GM21737 (cell line): ENCODE measurements around the gene ZNF678.
"Not testable (repeated sequence)": the region's sequence is repeated elsewhere in the genome, so short reads cannot be mapped to it uniquely, and the experiment has no call there.

Source experiments
- ATAC-seq: cut with Tn5 transposase; IDR thresholded peaks from one replicate; pipeline ENCODE4 v1.9.1; 2021; ENCODE audit warnings: mild to moderate bottlenecking, moderate library complexity; ENCODE audit not compliant: unreplicated experiment

ZNF678 gene

DNA sequence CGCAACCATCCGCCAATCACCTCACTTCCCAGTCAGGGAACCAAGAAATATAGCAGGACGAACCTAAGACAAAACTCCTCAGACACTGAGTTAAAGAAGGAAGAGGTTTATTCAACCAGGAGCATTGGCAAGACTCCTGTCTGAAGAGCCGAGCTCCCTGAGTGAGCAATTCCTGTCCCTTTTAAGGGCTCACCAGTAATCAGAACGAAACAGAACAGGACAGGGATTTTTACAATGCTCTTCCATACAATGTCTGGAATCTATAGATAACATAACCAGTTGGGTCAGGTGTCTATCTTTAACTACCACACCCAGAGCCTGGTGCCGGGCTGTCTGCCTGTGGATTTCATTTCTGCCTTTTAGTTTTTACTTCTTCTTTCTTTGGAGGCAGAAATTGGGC, 32.9 kb downstream of the ZNF678 start:
- not testable (repeated sequence) for ATAC-seq

DNA sequence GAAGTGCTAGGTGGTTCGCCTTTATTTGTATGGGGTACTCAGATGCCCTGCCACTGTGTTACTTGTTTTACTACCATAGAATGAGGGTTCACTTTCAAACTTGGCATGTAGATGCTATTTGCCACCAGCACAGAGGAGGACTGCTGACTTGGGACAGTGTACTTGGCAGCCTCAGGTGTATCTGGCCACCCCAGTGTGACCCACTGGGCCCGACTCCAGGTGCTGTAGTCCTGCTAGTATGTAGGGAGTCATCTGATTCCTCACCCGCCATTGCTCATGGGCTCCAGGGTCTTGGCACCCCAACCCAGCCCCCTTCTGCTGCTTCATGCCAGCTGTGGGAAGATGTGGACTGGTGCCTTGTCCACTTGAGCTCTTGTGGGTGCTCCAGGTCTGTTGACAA, 40.0 kb downstream of the ZNF678 start:
- ATAC-seq: no peak

DNA sequence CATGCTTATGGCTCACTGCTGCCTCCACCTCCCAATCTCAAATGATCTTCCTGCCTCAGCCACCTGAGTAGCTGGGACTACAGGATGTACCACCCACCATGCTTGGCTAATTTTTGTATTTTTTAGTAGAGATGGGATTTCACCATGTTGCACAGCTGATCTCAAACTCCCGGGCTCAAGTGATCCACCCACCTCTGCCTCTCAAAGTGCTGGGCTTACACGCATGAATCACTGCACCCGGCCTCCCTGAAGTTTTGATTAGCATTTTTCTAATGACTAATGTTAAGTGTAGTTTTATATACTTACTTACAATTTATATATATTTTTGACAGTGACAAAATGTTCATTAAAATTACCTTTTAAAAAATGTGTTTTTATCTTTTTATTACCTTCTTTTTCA, 41.1 kb downstream of the ZNF678 start:
- ATAC-seq: no peak

DNA sequence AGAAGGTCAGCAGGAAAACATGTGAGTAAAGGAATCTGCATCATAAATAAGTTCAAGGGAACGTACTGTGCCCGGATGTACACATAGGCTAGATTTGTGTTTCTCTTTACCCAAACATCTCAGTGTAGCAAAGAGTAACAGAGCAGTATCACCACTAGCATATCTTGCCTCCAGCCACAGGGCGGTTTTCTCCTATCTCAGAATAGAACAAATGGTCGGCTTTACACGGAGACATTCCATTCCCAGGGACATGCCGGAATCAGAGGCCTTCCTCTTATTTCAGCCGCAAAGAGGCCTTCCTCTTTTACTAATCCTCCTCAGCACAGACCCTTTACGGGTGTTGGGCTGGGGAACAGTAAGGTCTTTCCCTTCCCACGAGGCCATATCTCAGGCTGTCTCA, 42.9 kb downstream of the ZNF678 start:
- ATAC-seq: not testable (repeated sequence)

DNA sequence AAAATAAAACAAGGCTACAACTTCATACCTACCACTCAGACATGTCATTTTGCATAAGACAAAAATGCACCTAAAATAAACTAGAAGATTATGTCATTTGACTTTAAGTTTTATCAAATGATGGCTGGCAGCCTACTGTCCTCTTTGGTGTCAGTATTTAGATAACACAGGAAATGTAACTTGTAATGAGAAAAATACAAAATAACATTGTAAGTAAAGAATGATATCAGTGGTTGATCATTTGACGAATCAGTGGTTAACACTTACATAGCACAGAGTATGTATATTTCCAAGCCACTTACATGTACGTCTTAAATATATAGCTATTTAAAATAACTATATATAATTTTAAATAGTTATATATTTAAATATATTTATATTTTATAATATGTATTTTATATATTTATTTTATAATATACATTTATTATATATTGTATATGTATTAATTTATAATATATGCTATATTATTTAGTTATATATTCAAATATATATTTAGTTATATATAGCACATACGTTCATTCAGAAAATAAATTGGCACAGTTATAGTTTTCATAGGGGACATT, 44.1 kb downstream of the ZNF678 start:
- no peak for ATAC-seq

DNA sequence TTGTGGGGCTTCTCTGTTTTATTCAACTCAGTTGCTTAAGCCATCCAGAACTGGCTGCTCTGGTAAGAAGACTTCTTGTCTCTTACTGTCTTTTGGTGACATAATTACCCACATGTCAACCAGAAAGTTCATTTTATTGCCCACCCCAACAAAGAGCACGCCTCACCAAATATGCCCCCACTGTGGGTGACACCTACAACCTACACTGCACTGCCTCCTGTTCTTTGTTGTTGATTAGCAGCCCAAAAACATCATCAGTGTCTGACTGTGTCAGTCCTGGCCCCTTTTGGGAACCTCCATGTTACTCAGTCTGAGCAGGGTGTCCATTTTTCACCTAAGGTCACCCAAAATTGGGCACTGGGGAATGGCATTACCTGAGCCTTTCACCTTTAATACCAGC, 49.3 kb downstream of the ZNF678 start:
- ATAC-seq: no peak

DNA sequence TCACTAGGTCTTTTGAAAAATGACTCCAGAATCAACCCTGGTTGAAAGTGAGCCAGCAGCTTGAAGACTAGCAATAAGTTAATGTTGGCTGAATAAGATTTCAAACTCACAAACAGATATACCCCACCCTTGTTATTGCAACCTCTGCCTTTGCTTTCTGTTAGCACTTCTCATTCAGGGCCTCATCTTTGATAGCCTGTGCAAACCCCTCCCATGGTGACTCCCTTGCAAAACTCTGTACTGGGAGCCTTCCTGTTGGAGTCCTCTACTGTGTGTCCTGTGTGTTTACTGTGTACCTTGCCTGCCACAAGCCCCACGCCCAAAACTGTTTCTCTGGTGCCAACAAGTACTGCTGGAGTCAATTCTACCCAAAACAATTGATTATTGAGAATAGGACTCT, 50.2 kb downstream of the ZNF678 start:
- no peak for ATAC-seq

DNA sequence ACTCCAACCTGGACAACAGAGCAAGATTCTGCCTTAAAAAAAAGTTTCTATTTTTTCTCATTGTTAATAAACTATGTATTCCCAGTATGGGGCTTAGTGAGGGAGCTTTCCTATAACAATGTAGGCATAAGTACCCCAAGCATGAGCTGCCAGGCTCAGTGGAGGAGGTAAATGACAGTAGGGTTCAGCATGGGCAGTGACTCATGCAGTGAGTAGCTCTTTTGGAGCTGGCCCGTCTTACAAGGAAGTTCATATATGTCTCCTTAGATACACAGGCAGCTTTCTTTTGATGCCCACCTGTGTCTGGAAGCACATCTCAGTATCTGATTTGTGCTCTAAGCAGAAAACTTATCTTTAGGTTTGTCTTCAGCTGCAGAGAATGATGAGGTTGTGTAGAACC, 57.9 kb downstream of the ZNF678 start:
- no peak for ATAC-seq

DNA sequence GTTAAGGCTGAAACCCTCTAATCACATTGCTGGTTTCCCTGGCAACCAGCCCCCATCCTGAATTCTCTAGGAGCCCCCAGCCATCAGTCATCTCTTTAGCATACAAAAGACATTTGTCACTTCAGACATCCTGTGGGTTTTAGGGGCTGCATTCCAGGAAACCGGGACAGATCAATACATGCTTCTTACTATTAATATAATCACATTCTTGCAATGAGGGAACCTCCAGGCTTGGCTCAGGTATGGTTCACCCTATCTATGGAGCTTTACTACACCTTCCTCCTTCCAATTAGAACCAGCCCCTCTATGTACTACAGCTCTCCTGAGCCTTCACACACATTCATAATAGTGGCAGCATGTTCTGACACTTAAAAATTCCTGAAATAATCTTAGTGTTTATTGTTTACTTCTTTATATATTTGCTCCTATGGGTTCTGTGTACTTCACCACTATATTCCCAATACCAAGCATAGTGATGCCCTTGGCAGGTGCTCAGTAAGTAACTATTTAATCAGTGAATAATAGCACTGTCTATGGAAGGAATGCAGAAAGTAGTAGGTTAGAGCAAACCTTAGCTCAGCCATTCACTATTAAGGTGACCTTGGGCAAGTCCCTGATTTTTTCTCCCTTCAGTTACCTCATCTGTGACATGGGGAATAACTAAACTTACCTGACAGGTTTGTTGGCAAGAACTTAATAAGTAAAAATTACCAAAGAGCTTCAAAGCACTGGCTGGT, 59.6 kb downstream of the ZNF678 start:
- ATAC-seq: no peak

DNA sequence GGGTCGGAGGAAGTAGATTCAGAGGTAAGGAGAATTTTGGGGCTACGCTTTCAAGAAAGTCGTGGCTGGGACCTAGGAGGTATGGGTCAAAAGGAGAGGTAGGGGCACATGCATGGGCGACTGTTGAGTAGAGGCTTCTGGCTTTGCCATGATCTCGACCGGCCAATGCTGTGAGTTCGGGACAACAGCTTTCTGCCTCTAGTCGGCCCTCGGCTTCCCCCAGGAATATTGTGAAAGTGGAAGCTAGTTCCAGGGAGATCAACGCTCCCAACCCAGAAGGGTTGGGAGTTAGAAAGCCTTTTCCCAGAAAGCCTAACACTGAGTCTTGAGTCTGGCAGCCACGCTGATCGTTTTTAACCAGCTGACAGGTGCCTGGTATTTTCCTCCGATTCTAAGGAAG, 69.0 kb downstream of the ZNF678 start:
- ATAC-seq: no peak

DNA sequence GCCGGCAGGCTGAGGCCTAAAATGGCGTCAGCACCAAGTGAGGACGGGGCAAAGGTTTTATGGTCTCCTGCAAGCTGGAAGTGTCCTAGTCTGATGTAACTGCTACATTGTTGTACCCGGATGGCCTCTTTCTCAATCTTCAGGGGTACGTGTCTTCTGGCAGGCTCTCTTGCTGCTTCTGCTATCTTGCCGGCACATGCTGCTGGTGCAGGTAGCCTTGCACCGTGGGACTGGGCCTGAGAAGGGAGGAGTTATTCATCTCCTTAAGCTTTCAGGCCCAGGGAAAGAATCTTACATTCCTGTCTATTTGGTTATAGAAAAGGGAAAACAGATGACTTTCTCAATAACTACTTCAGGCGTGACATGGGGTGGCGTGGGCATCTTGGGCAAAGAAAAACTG, 72.2 kb downstream of the ZNF678 start:
- ATAC-seq: no peak

DNA sequence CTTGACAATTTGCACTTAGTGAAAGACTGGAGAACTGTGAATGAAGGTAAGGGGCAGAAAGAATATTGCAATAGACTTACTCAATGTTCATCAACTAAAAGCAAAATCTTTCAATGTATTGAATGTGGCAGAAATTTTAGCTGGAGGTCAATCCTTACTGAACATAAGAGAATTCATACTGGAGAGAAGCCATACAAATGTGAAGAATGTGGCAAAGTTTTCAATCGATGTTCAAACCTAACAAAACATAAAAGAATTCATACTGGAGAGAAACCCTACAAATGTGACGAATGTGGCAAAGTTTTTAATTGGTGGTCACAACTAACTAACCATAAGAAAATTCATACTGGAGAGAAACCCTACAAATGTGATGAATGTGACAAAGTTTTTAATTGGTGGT, 91.1 kb downstream of the ZNF678 start:
- no peak for ATAC-seq

DNA sequence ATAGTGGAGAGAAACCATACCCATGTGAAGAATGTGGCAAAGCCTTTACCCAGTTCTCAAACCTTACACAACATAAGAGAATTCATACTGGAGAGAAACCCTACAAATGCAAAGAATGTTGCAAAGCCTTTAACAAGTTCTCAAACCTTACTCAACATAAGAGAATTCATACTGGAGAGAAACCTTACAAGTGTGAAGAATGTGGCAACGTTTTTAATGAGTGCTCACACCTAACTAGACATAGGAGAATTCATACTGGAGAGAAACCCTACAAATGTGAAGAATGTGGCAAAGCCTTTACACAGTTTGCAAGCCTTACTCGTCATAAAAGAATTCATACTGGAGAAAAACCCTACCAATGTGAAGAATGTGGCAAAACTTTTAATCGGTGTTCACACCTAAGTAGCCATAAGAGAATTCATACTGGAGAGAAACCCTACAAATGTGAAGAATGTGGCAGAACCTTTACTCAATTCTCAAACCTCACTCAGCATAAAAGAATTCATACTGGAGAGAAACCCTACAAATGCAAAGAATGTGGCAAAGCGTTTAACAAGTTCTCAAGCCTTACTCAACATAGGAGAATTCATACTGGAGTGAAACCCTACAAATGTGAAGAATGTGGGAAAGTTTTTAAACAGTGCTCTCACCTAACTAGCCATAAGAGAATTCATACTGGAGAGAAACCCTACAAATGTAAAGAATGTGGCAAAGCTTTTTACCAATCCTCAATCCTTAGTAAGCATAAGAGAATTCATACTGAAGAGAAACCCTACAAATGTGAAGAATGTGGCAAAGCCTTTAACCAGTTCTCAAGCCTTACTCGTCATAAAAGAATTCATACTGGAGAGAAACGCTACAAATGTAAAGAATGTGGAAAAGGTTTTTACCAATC, 91.7 kb downstream of the ZNF678 start:
- ATAC-seq: no peak

DNA sequence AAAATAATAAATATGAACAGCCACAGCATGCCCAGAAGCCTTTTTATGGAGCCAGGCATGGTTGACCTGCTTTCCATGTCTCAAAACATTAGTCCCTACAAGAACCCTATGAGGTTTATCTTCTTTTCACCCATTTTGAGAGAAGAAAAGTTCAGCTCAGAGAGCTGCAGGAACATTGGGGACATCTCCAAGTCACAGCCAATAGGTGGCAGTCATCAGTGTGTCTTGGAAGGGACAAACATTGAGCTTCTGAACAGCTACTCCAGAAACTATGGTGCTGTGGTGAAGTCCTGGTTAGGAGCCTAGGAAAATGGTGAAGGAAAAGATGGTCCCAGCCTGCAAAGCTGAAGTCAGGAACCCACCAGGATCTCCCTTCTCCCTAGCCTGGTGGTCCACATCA, 98.1 kb downstream of the ZNF678 start:
- no peak for ATAC-seq

DNA sequence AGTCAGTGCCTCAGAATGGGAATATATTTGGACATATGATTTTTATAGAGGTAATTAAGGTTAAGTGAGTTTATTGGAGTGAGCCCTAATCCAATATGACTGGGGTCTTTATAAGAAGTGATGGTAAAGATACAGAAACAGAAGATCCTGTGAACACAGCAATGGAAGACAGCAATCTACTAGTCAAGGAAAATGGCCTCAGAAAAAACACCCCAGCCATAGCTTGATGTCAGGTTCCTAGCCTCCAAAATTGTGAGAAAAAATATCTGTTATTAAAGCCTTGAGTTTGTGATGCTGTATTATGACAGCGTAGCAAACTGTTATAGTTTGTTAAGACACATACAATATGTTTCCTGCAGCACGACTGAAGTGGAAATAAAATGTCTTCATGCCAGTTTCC, 99.6 kb downstream of the ZNF678 start:
- no peak for ATAC-seq

DNA sequence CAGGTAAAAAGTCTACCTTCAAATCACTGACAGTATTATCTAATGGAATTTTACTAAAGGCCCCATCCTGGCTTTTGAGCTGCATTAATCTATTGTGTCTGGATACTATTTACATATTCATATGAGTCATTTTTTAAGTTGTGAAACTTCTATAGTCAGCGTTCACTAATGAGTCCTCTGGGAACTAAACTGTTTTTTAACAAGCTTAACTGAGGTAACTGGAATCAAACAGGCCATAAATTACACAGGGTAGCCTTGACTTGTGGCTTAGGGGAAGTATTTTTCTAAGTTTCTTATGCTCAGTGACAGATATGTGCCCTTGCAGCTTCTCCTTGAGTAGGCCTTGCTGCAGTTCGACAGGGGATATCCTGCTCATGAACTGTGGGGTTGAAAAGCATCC, 102.9 kb downstream of the ZNF678 start:
- ATAC-seq: no peak

DNA sequence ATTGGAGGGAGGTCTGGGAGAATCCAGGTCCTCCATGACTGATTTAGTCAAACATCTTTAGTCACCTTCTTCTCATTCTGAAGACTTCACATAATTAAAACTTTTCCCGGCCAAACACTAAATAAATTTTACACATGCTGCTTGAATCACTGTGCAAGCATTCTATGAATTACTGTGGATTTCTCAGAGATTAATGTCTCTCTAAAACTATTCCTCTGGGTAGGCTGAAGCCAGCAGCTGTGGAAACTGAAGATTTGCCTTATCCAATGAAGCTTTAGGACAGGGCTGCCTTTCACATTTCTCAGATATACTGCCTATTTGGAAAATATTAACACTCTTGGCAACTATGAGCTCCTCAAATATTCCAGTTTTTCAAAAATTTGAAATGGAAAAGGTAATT, 110.1 kb downstream of the ZNF678 start:
- ATAC-seq: no peak

DNA sequence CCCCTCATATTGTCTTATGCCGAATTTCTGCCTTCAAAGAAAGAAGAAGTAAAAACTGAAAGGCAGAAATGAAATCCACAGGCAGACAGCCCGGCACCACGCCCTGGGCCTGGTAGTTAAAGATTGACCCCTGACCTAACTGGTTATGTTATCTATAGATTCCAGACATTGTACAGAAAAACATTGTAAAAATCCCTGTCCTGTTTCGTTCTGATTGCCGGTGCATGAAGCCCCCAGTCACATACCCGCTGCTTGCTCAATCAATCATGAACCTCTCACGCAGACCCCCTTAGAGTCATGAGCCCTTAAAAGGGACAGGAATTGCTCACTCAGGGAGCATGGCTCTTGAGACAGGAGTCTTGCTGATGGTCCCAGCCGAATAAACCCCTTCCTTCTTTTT, 122.5 kb downstream of the ZNF678 start:
- ATAC-seq: no peak

DNA sequence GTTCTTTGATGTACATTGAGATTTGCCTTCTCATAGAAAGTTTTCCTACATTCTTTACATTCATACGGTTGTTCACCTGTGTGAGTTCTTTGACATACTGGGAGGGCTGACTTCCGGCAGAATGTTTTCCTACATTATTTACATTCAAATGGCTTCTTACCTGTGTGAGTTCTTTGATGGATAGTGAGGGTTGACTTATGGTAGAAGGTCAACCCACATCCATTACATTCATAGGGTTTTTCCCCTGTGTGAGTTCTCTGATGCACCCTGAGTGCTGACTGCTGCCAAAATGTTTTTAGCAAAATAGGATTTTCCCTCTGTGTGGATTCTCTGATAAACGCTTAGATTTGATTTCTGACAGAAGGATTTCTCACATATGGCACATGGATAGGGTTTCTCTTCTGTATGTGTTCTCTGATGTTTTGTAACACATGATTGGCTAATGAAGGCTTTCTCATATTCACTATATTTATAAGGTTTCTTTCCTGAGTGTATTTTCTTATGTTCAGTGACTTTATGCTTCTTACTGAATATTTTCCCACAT, 134.0 kb downstream of the ZNF678 start:
- no peak for ATAC-seq

DNA sequence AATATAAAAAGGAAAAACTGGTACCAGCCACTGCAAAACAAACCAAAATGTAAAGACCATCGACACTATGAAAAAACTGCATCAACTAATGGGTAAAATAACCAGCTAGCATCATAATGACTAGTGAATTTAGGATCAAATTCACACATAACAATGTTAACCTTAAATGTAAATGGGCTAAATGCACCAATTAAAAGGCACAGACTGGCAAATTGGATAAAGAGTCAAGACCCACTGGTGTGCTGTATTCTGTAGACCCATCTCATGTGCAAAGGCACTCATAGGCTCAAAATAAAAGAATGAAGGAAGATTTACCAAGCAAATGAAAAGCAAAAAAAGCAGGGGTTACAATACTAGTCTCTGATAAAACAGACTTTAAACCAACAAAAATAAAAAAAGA, 138.3 kb downstream of the ZNF678 start:
- not testable (repeated sequence) for ATAC-seq

DNA sequence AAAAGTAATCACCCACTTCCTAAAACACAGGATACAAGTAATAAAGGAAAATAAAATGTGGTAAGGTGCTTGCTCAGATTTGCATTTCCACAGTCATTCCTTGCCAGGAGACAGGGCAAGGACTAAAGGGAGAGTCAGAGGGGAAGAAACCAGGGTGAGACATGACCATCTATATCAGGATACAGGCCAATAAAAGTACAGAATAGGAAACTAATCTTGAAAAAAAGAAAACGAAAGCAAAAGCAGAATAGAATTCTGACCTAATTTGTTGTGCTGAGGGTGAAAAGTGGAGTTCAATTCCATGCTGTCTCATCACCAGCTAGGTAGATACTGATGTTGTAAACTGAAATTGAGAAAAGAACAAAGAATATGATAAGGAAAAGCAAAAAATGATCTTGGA, 144.5 kb downstream of the ZNF678 start:
- ATAC-seq: no peak

DNA sequence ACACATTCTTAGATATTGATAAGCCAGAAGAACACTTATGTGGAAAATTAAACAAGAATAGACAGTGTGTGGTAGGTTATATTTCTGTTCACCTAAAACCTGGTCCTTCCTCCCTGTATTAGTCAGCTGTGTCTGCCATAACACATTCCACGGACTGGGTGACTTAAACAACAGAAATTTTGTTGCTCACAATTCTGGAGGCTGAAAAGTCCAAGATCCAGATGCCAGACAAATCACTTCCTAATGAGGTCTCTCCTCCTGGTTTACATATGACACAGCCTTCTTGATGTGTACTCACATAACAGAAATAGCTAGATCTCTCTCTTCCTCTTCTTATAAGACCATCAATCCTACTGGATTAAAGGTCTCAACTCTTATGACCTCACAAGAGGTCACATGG, 146.1 kb downstream of the ZNF678 start:
- no peak for ATAC-seq
